HG03025 (cell line): Measurements from ENCODE around the gene NOP53.
"Not testable (repeated sequence)": the region's sequence is repeated elsewhere in the genome, so short reads cannot be mapped to it uniquely, and the experiment has no call there.

ENCODE experiments used
- ATAC-seq: cut with Tn5 transposase; IDR thresholded peaks from one replicate; pipeline ENCODE4 v1.9.1; 2021; ENCODE audit warnings: mild to moderate bottlenecking, moderate library complexity; ENCODE audit not compliant: unreplicated experiment, low FRiP score

Gene NOP53

DNA sequence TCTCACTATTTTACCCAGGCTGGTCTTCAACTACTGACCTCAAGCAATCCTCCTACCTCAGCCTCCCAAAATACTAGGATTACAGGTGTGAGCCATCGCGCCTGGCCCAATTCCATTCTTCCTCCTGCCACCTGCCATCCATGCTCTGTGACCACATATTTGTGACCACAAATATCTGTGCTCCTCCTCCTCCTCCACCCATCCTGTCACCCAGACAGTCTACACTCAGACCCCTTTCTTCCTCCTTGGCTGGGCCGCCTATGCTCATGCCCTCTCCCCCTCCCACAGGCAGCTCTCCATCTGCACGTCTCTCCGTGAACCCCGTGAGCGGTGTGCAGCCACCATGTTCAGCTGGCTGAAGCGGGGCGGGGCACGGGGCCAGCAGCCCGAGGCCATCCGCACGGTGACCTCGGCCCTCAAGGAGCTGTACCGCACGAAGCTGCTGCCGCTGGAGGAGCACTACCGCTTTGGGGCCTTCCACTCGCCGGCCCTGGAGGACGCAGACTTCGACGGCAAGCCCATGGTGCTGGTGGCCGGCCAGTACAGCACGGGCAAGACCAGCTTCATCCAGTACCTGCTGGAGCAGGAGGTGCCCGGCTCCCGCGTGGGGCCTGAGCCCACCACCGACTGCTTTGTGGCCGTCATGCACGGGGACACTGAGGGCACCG lies 28.9 kb upstream of the NOP53 start:
- no peak for ATAC-seq

DNA sequence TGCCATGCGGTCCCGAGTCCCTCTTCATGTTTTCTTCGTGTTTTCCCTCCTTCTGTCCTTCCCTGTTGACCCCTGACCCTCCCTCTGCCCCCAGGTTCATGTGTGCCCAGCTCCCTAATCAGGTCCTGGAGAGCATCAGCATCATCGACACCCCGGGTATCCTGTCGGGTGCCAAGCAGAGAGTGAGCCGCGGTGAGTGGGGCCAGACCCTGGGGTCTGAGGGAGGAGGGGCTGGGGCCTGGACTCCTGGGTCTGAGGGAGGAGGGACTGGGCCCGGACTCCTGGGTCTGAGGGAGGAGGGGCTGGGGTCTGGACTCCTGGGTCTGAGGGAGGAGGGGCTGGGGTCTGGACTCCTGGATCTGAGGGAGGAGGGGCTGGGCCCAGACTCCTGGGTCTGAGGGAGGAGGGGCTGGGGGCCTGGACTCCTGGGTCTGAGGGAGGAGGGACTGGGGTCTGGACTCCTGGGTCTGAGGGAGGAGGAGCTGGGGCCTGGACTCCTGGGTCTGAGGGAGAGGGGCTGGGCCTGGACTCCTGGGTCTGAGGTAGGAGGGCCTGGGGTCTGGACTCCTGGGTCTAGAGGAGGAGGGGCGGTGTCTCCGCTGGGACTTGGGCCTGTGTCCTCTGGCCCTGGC lies 26.8 kb upstream of the NOP53 start:
- ATAC-seq, result not testable (repeated sequence)

DNA sequence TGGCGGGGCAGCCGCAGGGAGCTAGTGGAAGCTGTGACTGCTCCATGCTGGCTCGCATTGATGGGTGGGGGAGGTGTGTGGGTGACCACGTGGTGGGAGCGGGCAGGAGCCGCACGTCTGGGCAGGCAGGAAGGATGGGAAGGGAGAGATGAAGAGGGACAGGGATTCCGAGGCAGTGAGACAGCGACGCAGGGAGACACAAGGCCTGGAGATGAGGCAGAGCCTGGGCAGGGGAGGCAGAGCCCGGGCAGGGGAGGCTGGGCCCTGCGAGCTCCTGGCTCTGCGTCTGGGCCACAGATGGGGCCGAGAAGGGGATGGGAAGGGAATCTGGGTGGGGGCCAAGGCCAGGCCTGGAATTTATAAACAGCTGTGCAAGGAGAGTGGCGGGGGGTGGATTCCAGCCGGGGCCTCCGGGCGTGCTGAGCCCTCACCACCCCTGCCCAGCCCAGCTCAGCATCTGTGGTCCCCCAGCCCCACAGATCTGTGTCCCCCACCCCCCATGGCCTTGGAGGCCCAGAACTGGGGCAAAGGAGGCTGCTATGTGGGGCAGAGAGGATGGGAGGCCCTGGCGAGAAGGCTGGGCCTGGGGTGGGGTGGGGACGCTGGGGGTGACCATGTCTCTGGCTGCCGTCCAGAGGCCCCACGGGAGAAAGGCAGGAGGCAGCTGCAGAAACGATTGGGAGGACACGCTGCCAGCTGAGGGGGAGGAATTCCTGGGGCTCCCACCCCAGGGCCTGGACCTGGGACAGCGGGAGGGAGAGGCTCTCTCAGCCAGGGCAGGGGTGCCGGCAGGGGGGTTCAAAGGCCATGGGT lies 26.1 kb upstream of the NOP53 start:
- ATAC-seq, result no peak

DNA sequence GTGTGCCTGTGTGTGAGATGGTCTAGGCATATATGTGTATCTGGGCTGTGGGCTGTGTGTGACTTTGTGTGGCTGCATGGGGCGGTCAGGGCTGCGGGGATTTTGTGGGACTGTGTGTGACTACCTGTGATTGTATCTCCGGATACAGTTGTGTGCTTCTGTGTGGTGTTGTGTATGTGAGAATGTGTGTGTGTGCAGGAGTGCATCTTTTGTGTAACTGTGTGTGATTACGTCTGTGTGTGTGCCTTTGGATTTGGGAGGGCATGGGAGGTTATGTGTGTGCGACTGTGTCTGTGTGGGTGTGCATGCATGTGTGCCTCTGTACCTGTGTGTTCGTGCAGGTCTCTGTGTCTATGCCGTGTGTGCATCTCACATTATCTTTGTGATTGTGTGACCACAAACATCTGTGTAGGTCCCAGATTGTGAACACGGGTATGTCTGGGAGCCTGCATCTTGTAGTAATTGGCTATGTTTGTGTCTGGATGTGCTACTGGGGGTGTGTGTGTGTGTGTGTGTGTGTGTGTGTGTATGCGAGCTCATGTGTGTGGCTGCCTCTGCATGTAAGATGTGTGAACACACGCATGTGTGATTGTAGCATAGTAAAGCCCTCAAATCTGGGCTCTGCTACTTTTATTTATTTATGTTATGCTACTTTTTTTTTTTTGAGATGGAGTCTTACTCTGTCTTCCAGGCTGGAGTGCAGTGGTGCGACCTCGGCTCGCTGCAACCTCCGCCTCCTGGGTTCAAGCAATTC lies 24.5 kb upstream of the NOP53 start:
- no peak for ATAC-seq

DNA sequence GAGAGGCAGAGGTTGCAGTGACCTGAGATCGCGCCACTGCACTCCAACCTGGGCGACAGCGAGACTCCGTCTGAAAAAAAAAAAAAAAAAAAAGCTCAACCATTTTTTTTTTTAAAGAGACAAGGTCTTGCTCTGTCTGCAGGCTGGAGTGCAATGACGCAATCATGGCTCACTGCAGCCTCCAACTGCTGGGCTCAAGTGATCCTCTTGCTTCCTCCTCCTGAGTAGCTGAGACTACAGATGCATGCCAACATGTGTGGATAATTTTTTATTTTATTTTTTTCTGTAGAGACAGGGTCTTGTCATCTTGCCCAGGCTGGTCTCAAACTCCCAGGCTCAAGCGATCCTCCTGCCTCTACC lies 21.8 kb upstream of the NOP53 start:
- no peak for ATAC-seq

DNA sequence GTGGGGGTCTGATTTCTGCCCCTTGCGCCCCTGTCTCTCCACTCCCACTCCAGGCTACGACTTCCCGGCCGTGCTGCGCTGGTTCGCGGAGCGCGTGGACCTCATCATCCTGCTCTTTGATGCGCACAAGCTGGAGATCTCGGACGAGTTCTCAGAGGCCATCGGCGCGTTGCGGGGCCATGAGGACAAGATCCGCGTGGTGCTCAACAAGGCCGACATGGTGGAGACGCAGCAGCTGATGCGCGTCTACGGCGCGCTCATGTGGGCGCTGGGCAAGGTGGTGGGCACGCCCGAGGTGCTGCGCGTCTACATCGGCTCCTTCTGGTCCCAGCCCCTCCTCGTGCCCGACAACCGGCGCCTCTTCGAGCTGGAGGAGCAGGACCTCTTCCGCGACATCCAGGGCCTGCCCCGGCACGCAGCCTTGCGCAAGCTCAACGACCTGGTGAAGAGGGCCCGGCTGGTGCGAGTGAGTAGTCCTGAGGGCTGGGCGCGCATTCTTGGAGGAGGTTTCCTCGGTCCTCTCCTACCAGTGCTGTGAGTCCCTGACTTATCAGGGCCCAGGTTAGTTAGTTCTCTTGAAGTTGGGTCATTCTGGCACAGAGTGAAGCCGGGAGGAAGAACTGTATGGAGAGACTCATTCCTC lies 19.5 kb upstream of the NOP53 start:
- no peak for ATAC-seq

DNA sequence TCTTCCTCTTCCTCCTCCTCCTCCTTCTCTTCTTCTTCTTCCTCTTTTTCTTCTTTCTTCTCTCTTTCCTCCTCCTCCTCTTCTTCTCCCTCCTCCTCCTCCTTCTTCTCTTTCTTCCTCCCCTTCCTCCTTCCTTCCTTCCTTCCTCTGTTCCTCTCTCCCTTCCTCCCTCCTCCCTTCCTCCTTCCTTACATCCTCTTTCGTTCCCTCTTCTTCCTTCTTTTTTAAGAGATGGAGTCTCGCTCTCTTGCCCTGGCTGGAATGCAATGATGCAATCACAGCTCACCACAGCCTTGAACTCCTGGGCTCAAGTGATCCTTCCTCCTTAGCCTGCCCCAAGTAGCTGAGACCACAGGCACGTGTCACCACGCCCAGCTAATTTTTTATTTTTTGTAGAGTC lies 18.9 kb upstream of the NOP53 start:
- ATAC-seq, result no peak

DNA sequence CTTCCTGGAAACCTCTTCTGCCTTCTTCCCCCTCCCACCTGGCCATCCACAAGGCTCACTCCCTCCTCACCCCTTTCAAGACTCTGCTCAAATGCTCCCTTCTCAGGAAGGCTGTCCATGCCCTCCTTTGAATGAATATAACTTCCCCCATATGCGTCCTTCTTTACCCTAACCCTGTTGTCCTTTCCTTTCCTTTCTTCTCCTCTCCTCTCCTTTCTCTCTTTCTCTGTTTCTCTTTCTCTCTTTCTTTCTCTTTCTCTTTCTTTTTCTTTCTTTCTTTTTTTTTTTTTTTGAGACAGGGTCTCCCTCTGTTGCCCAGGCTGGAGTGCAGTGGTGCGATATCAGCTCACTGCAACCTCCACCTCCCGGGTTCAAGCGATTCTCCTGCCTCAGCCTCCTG lies 17.1 kb upstream of the NOP53 start:
- ATAC-seq, result not testable (repeated sequence)

DNA sequence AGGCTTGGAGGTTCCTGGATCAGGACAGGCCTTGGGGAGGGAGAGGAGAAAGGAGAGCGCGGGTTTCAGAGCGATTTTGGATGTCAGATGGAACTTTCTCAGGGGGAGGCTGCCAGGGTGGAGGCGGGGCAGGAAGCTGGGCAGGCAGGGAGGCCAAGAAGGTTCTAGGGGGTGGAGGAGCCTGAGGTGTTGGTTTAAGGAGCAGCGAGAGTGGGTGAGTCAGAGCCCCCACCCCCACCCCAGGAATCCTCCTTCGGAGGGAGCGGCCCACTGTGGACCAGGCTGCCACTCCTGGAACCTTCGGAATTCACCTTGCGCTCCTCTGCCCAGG lies 15.9 kb upstream of the NOP53 start:
- ATAC-seq, result no peak

DNA sequence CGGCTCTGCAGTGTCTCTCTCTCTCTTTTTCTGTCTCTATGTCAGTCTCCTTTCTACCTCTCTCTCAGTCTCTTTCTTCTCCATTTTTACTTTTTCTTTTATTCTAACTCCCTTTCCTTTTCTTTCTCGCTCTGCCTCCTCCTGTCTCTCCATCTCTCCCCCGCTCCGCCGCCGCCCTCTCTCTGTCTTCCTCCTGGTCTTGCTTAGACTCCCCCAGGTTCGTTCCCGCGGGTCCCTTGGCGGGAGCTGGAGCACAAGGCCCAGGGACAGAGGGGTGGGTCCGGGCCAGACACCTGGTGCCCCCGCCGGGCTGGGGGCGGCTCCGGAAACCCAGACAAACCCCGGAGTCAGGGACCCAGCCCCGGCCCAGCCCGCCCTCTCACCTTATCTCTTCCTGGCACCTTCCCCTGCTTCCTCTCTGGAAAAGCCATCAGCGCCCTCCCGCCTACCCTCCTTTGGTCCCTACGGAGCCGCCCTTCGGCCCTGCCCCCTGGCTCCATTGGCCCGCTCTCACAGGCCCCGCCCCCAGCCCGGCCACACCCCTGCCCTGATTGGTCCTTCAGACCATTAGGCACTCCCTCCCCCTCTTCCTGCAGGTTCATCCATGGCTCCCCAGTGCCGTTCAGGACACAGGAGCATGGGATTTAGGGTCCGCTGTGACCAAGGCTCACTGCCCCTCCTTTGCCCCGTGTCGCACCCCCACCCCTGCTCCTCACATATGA lies 15.4 kb upstream of the NOP53 start:
- ATAC-seq, result no peak

DNA sequence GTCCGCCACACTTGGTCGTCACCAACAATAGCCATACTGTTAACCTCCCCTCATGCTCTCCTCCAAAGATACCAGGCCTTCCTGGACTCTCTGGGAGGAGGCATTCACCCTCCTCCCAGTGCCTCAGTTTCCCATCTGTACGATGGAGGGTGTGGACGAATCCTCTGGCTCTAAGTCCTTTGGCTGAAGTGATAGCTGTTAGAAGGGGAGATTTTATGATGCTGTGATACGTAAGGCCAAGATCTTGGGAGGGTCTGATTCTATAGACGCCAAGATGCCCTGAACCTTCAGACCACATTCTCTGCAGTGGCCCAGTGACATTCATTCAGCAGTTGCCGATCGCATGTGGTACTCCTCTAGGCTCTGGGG lies 14.8 kb upstream of the NOP53 start:
- ATAC-seq, result no peak

DNA sequence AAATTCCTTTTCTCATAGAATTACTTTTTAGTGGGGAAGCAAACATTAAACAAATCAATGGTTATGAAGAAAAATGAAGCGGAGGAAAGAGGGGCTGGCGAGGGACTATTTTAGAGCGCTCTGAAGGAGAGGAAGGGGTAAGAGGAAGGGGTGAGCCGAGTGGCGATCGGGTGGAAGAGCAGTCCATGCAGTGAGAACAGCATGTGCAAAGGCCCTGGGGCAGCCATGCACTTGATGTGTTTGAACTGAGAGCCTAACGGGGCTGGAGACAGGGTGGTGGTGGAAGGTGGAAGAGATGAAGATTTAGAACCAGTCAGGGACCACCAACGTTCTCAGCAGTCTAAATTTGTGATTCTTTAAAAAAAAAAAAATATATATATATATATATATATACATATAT lies 14.4 kb upstream of the NOP53 start:
- no peak for ATAC-seq

DNA sequence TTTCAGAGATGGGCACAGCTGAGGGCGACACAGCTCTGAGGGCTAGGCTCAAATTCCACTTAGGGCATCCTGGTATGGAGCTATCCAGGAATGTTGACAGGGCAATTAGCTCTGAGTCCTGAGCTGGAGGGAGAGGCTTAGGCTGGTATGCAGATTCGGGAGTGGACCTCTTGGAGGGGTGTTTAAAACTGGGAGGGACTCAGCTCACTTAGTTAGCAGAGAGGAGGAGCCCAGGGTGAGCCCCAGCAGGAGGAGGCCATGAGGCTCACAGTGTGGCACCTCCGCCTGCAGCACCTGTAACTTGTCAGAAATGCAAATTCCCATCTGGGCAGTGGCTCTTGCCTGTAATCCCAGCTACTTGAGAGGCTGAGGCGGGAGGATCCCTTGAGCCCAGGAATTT lies 10.2 kb upstream of the NOP53 start:
- ATAC-seq, result no peak

DNA sequence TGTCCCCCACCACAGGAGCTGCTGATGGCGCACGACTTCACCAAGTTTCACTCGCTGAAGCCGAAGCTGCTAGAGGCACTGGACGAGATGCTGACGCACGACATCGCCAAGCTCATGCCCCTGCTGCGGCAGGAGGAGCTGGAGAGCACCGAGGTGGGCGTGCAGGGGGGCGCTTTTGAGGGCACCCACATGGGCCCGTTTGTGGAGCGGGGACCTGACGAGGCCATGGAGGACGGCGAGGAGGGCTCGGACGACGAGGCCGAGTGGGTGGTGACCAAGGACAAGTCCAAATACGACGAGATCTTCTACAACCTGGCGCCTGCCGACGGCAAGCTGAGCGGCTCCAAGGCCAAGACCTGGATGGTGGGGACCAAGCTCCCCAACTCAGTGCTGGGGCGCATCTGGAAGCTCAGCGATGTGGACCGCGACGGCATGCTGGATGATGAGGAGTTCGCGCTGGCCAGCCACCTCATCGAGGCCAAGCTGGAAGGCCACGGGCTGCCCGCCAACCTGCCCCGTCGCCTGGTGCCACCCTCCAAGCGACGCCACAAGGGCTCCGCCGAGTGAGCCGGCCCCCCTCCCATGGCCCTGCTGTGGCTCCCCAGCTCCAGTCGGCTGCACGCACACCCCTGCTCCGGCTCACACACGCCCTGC lies 4.4 kb upstream of the NOP53 start:
- no peak for ATAC-seq

DNA sequence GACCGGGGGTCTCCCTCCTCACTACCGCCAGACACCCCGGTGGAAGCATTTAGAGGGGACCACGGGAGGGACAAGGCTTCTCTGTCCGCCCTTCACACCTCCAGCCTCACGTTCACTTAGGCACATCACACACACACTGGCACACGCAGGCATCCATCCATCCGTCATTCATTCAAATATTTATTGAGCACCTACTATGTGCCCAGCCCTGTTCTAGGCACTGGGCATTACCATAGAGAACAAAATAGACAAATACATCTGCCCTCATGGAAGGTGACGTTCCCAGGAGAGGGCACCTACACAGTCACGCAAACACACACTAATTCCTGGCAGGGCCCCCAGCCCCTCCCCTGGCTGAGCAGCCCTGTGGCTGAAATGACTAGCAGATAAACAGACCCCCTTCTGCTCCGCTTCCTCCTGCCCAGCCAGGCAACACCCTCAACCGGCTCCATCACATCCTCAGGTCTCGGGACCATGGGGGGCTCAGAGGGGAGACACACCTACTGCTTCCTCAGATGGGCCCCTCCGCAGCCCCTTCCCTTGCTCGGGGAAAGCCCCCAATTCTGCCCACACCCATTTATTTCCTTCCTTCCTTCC lies 3.7 kb upstream of the NOP53 start:
- no peak for ATAC-seq

DNA sequence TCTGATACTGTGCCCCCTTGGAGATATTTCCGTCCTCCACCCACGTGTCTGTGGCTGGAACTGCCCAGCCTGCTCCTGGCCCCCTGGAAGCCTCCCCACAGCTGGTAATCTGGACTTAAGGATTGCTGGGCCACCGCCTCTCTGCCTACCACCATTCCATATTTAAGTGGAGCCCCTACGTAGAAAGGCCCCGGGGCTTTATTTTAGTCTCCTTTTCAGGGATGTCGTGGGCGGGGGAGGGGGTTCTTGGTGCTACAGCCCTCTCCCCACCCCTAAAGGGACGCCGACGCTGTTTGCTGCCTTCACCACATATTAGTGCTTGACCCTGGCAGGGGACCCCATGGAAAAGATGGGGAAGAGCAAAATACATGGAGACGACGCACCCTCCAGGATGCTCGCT lies 2.7 kb upstream of the NOP53 start:
- ATAC-seq, result no peak

DNA sequence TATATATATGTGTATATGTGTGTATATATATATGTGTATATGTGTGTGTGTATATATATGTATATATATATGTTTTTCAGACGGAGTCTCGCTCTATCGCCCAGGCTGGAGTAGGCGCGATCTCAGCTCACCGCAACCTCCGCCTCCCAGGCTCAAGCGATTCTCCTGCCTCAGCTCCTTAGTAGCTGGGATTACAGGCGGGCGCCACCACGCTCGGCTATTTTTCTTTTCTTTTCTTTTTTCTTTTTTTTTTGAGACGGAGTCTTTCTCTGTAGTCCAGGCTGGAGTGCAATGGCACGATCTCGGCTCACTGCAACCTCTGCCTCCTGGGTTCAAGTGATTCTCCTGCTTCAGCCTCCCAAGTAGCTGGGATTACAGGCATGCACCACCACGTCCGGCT lies 783 bp downstream of the NOP53 start:
- not testable (repeated sequence) for ATAC-seq

DNA sequence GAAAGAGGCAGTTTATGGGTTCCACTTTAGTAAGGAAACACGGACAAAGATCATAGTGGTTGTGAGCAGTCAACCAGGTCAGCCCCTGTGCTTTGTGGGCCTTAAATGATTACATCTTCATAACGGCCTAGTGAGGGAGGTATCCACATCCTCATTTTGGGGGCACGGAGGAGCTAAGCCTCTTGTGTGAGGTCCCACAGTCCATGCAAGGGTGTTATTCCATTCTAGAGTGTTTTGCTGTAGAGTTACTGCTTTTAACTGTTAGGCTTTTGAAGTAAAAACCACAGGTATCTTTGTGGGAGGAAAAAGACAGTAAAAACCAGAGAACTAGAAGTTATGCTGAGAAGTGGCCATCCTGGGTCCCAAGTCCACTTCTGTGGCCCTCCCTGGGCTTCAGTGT lies 4.0 kb downstream of the NOP53 start:
- ATAC-seq, result no peak

DNA sequence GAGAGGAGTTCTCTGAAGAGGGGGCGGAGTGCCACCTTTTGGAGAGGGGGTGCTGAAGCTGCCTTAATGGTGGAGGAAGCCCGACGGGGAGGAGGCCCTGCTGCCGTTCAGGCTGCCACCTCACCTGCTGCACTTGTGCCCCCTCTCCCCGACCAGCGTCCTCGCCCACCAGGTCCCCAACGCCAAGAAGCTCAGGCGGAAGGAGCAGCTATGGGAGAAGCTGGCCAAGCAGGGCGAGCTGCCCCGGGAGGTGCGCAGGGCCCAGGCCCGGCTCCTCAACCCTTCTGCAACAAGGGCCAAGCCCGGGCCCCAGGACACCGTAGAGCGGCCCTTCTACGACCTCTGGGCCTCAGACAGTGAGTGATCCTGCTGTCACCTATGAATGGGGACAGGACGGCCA lies 5.4 kb downstream of the NOP53 start:
- ATAC-seq, result no peak
